B cell (primary cell): Measurements from ENCODE around the gene PCLO. TPM values are rescaled to one million over a fixed set of nuclear protein-coding genes. Genes with fewer than 3 reads are reported as not detected.

Experiments used
- ATAC-seq: fragments of 200-7000 bp; cut with Tn5 transposase; one replicate; pipeline ENCODE4 v1.10.0; 2021; ENCODE audit warnings: low read depth, mild to moderate bottlenecking, moderate number of reproducible peaks, moderate library complexity
- CTCF ChIA-PET: fragments of 350-600 bp; sonication (Branson Sonifier 250); formaldehyde crosslinking; loops from one replicate; lab custom pipeline; 2021; ENCODE audit warnings: antibody characterized with exemption, inconsistent platforms; lab: Charles Lee
- POLR2A ChIA-PET: fragments of 350-600 bp; sonication (Branson Sonifier 250); formaldehyde crosslinking; loops from one replicate; lab custom pipeline; 2021; ENCODE audit warnings: antibody characterized with exemption; lab: Charles Lee
- DNase-seq: peaks from one replicate; pipeline ENCODE4 v3.0.0; 2013
- H2AFZ ChIP-seq: 2 replicates; pipeline ENCODE4 v1.6.1; 2012; ENCODE audit warnings: mild to moderate bottlenecking, low read depth, low read length; ENCODE audit not compliant: insufficient read depth, poor library complexity, severe bottlenecking
- H3K27ac ChIP-seq, 2 donors: 1 replicate in 1 of 2; 2 replicates in 1 of 2; pipeline ENCODE4 v1.5.1; 2012 to 2013; ENCODE audit warnings: low read length in 2 of 2, mild to moderate bottlenecking in 2 of 2, moderate library complexity in 1 of 2
- H3K27me3 ChIP-seq, 4 experiments: fragments of 200-600 bp in 1 of 4; sonication (generic) in 1 of 4; replicated peaks in 1 of 4; 1 replicate in 2 of 4; 2 replicates in 2 of 4; pipeline versions ENCODE4 v1.6.1 to v1.7.0; 2013 to 2016; ENCODE audit warnings: low read length in 3 of 4, mild to moderate bottlenecking in 2 of 4, mixed read lengths in 1 of 4, moderate library complexity in 1 of 4; ENCODE audit not compliant: insufficient read depth in 4 of 4, control insufficient read depth in 3 of 4; ENCODE audit errors: control extremely low read depth in 1 of 4
- H3K36me3 ChIP-seq, 2 experiments: replicated peaks in 1 of 2; 1 replicate in 1 of 2; 2 replicates in 1 of 2; pipeline versions ENCODE4 v1.6.1 to v1.7.1; 2013; ENCODE audit warnings: low read length in 1 of 2; ENCODE audit not compliant: insufficient read depth in 2 of 2, control insufficient read depth in 1 of 2; ENCODE audit errors: control extremely low read depth in 1 of 2, extremely low read depth in 1 of 2
- H3K4me1 ChIP-seq, 2 donors: fragments of 200-600 bp in 1 of 2; sonication (generic) in 1 of 2; 1 replicate in 1 of 2; 2 replicates in 1 of 2; pipeline versions ENCODE4 v1.5.1 to v1.6.1; 2013 to 2017; ENCODE audit warnings: low read length in 2 of 2; ENCODE audit not compliant: control insufficient read depth in 2 of 2, insufficient read depth in 2 of 2
- H3K4me2 ChIP-seq: replicated peaks from 2 replicates; pipeline ENCODE3; 2012; ENCODE audit warnings: mild to moderate bottlenecking, low read depth, low read length; ENCODE audit not compliant: poor library complexity, severe bottlenecking
- H3K4me3 ChIP-seq, 5 experiments: fragments of 200-600 bp in 1 of 5; sonication (generic) in 1 of 5; 1 replicate in 3 of 5; 2 replicates in 2 of 5; pipeline versions ENCODE4 v1.5.1 to v1.7.0; 2011 to 2016; ENCODE audit warnings: low read length in 4 of 5, mild to moderate bottlenecking in 4 of 5, low read depth in 2 of 5, control low read depth in 1 of 5, moderate library complexity in 1 of 5; ENCODE audit not compliant: insufficient read depth in 1 of 5; ENCODE audit errors: control extremely low read depth in 1 of 5, extremely low read depth in 1 of 5
- H3K79me2 ChIP-seq: fragments of 200-600 bp; sonication (generic); one replicate; pipeline ENCODE4 v1.6.0; 2016; ENCODE audit warnings: low read length; ENCODE audit not compliant: control insufficient read depth, insufficient read depth
- H3K9ac ChIP-seq: fragments of 200-600 bp; sonication (generic); 2 replicates; pipeline ENCODE4 v1.6.1; 2017; ENCODE audit warnings: mild to moderate bottlenecking, low read length, moderate library complexity
- H3K9me3 ChIP-seq, 3 donors: one replicate each; pipeline versions ENCODE4 v1.6.1 to v1.7.1; 2013; ENCODE audit warnings: low read length in 2 of 3; ENCODE audit not compliant: control insufficient read depth in 2 of 3, insufficient read depth in 1 of 3; ENCODE audit errors: control extremely low read depth in 1 of 3
- H4K20me1 ChIP-seq: 2 replicates; pipeline ENCODE4 v1.6.0; 2012; ENCODE audit warnings: mild to moderate bottlenecking, low read length; ENCODE audit not compliant: insufficient read depth, control insufficient read depth, poor library complexity, severe bottlenecking
- H3K27ac Mint-ChIP-seq: one replicate; pipeline ENCODE4 v1.8.0; 2021; ENCODE audit warnings: mixed read lengths
- H3K27me3 Mint-ChIP-seq: one replicate; pipeline ENCODE4 v1.8.0; 2021; ENCODE audit warnings: mixed read lengths
- H3K4me1 Mint-ChIP-seq: one replicate; pipeline ENCODE4 v1.8.0; 2021; ENCODE audit warnings: mixed read lengths
- H3K4me3 Mint-ChIP-seq: one replicate; pipeline ENCODE4 v1.8.0; 2021; ENCODE audit warnings: mixed read lengths
- H3K9me3 Mint-ChIP-seq: one replicate; pipeline ENCODE4 v1.8.0; 2022; ENCODE audit warnings: mixed read lengths; ENCODE audit not compliant: insufficient read depth
- EZH2 ChIP-seq: IDR thresholded peaks from 2 replicates; pipeline ENCODE4 v1.6.1; 2012; ENCODE audit warnings: borderline replicate concordance, low read depth, mild to moderate bottlenecking, moderate library complexity, low read length; ENCODE audit not compliant: insufficient read depth, poor library complexity, severe bottlenecking
- WGBS: methylation state at CpG from one replicate; pipeline ENCODE4 v1.1.5; 2013; ENCODE audit warnings: missing lambda C conversion rate; ENCODE audit not compliant: insufficient coverage; 5-methylcytosine and 5-hydroxymethylcytosine counted together
- intact Hi-C: fragments of 100-400 bp; cut with micrococcal nuclease; formaldehyde crosslinking; loops from one replicate; pipeline ENCODE4 v1.10.0; 2022
- polyA plus RNA-seq: library from polyadenylated mRNA; depleted of rRNA; stranded (reverse); fragments of >200 nt; gene quantifications from 2 replicates; pipeline ENCODE4 v1.2.3, GENCODE V29; 2012
- total RNA-seq, 2 donors: library from RNA; stranded (reverse); fragments of 120-200 nt in 1 of 2; gene quantifications; 1 replicate in 1 of 2; 2 replicates in 1 of 2; pipeline versions ENCODE4 v1.2.3 to v1.2.4, GENCODE V29; 2013 to 2022
- TF ChIP-seq, protein P1 (sequence below): fragments of 200-600 bp; IDR thresholded peaks from one replicate; pipeline ENCODE4 v1.8.0; 2022; ENCODE audit warnings: antibody characterized with exemption, mild to moderate bottlenecking

PCLO gene
- total and polyA plus RNA-seq, 2 donors (not counting 1 experiment from before 2014, with no cell fraction given), result 0.01 to 0.32 TPM

DNA sequence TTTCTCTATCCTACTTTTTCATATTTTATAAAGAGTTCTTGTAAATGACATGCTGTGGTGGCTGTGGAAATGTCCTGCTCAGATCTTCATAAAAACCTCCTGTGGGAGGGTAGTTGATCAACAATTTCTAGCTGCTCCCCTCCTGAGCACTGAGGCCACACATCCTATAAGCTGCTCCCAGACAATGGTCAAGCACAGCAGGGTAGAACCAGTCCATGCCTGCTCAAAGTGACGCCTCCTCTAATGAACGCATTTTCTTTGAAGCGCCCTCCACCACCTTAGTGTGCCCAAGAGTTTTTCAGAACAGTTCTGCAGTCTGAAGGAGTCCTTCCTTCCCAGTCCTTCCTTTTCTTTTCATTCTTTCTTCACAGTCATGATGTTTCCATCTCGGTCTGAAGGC lies 420.5 kb downstream of the PCLO start:
- Histone ChIP-seq H3K9ac (no peak overlapping the region), H3K79me2 (no peaks in the 10 kb centered on the region), H3K9me3 (no peaks in the 10 kb centered on the region), H2AFZ (no peak overlapping the region), H3K36me3 (no peaks in the 10 kb centered on the region), H3K4me2 (no peak overlapping the region), H3K27me3 (no peaks in the 10 kb centered on the region), H3K4me3 (no peak overlapping the region), H3K27ac (no peak overlapping the region), H3K4me1 (no peaks in the 10 kb centered on the region), H4K20me1 (no peaks in the 10 kb centered on the region)
- DNase-seq, result no peak
- no peaks in the 10 kb centered on the region for H3K27me3 Mint-ChIP-seq
- no peaks in the 10 kb centered on the region for H3K4me1 Mint-ChIP-seq
- intact Hi-C loops, result no loop called here
- H3K4me3 Mint-ChIP-seq, result no peak overlapping the region
- TF ChIP-seq EZH2, result no peak
- TF ChIP-seq, protein P1, sequence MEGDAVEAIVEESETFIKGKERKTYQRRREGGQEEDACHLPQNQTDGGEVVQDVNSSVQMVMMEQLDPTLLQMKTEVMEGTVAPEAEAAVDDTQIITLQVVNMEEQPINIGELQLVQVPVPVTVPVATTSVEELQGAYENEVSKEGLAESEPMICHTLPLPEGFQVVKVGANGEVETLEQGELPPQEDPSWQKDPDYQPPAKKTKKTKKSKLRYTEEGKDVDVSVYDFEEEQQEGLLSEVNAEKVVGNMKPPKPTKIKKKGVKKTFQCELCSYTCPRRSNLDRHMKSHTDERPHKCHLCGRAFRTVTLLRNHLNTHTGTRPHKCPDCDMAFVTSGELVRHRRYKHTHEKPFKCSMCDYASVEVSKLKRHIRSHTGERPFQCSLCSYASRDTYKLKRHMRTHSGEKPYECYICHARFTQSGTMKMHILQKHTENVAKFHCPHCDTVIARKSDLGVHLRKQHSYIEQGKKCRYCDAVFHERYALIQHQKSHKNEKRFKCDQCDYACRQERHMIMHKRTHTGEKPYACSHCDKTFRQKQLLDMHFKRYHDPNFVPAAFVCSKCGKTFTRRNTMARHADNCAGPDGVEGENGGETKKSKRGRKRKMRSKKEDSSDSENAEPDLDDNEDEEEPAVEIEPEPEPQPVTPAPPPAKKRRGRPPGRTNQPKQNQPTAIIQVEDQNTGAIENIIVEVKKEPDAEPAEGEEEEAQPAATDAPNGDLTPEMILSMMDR, result no peak
- no peaks in the 10 kb centered on the region for H3K9me3 Mint-ChIP-seq
- H3K27ac Mint-ChIP-seq, result no peak overlapping the region
- POLR2A ChIA-PET, result no interaction called here
- CTCF ChIA-PET, result no interaction called here
- 90% methylated on average over 3 of the region's 4 CpGs for WGBS
- no peak for ATAC-seq

DNA sequence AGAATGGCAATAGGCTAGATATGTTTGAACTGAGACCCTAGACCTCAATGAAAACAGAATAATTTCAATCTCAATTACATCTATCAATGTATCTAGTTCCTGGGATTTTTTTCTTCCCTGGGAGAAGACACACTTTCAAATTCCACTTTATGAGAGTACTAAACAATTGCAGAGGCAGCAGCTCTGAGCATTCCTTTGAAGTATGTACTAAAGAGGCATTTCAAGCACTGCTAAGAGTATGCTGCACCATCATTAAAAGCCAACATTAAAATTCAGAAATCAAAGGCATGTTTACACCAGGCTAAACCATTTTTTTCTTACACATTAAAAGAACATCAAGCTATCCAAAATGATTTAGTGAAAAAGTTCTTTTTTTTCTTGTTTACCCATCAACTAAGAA lies 421.2 kb downstream of the PCLO start:
- Histone ChIP-seq H3K4me2 (no peak overlapping the region), H3K9ac (no peak overlapping the region), H3K4me3 (no peak overlapping the region), H3K27me3 (no peaks in the 10 kb centered on the region), H3K36me3 (no peaks in the 10 kb centered on the region), H3K79me2 (no peaks in the 10 kb centered on the region), H3K4me1 (no peaks in the 10 kb centered on the region), H3K9me3 (no peaks in the 10 kb centered on the region), H2AFZ (no peak overlapping the region), H4K20me1 (no peaks in the 10 kb centered on the region), H3K27ac (no peak overlapping the region)
- TF ChIP-seq, protein P1, result no peak
- TF ChIP-seq EZH2, result no peak
- intact Hi-C loops, result no loop called here
- DNase-seq (no peak), ATAC-seq (no peak)
- ChIA-PET CTCF (no interaction called here), POLR2A (no interaction called here)
- H3K4me1 Mint-ChIP-seq, result no peaks in the 10 kb centered on the region
- H3K9me3 Mint-ChIP-seq, result no peaks in the 10 kb centered on the region
- H3K4me3 Mint-ChIP-seq, result no peak overlapping the region
- H3K27me3 Mint-ChIP-seq, result no peaks in the 10 kb centered on the region
- no peak overlapping the region for H3K27ac Mint-ChIP-seq
